Neutrophil (primary cell): Measurements from ENCODE around the gene RWDD3.

Source experiments
- H3K27ac ChIP-seq: fragments of 200-600 bp; sonication (generic); 2 replicates; pipeline ENCODE4 v1.5.1; 2016; ENCODE audit warnings: mild to moderate bottlenecking, moderate library complexity
- H3K27me3 ChIP-seq: fragments of 200-600 bp; sonication (generic); 2 replicates; pipeline ENCODE4 v1.6.0; 2016; ENCODE audit warnings: mild to moderate bottlenecking
- H3K36me3 ChIP-seq: fragments of 200-600 bp; sonication (generic); 2 replicates; pipeline ENCODE4 v1.5.1; 2017
- H3K4me1 ChIP-seq, 2 experiments: fragments of 200-600 bp in 1 of 2; sonication (generic) in 1 of 2; 1 replicate in 1 of 2; 2 replicates in 1 of 2; pipeline versions ENCODE4 v1.5.1 to v1.6.1; 2013 to 2016; ENCODE audit warnings: low read depth in 1 of 2, low read length in 1 of 2, mild to moderate bottlenecking in 1 of 2, moderate library complexity in 1 of 2; ENCODE audit not compliant: control insufficient read depth in 1 of 2, insufficient read depth in 1 of 2
- H3K4me3 ChIP-seq, 2 experiments: fragments of 200-600 bp in 1 of 2; sonication (generic) in 1 of 2; 1 replicate in 1 of 2; 2 replicates in 1 of 2; pipeline ENCODE4 v1.5.1; 2013 to 2016; ENCODE audit warnings: low read depth in 1 of 2, low read length in 1 of 2, mild to moderate bottlenecking in 1 of 2, moderate library complexity in 1 of 2
- H3K9me3 ChIP-seq: fragments of 200-600 bp; sonication (generic); 2 replicates; pipeline ENCODE4 v1.5.1; 2016
- CTCF ChIP-seq: fragments of 200-600 bp; sonication (generic); IDR thresholded peaks from 2 replicates; pipeline ENCODE4 v1.5.1; 2016; ENCODE audit warnings: antibody characterized with exemption

The RWDD3 gene

GRCh38 chr1:95233737-95234500, at the start of gene RWDD3:
Gene RWDD3 (plus strand): TSS chr1:95234210. CDS start chr1:95234231, 21 bp downstream.
- H3K4me3 ChIP-seq = peak within 1 kb of the TSS; percentile 76 to 80
- peaks cover 45% of the 10 kb centered on the region for H3K27me3 ChIP-seq
- peak within 1 kb of the TSS; percentile 71 for H3K27ac ChIP-seq
- peak; percentile 99 for TF ChIP-seq CTCF
- peaks cover 12 to 18% of the 10 kb centered on the region in 2 experiments for H3K4me1 ChIP-seq
- no peaks in the 10 kb centered on the region for H3K36me3 ChIP-seq
- H3K9me3 ChIP-seq = no peaks in the 10 kb centered on the region

GRCh38 chr1:95186149-95186548, 47.9 kb upstream of the RWDD3 start:
- H3K9me3 ChIP-seq = no peaks in the 10 kb centered on the region
- no peaks in the 10 kb centered on the region for H3K27me3 ChIP-seq
- no peak overlapping the region for H3K4me3 ChIP-seq
- no peak for TF ChIP-seq CTCF
- no peaks in the 10 kb centered on the region for H3K36me3 ChIP-seq
- H3K4me1 ChIP-seq = no peaks in the 10 kb centered on the region
- no peak overlapping the region for H3K27ac ChIP-seq

GRCh38 chr1:95193591-95193990, 40.4 kb upstream of the RWDD3 start:
- Histone ChIP-seq H3K27ac (no peak overlapping the region), H3K4me1 (no peaks in the 10 kb centered on the region), H3K9me3 (no peaks in the 10 kb centered on the region), H3K36me3 (no peaks in the 10 kb centered on the region), H3K4me3 (no peak overlapping the region), H3K27me3 (no peaks in the 10 kb centered on the region)
- TF ChIP-seq CTCF = no peak

GRCh38 chr1:95195046-95195445, 39.0 kb upstream of the RWDD3 start:
- no peak overlapping the region for H3K27ac ChIP-seq
- no peaks in the 10 kb centered on the region for H3K27me3 ChIP-seq
- no peaks in the 10 kb centered on the region for H3K36me3 ChIP-seq
- no peaks in the 10 kb centered on the region for H3K9me3 ChIP-seq
- H3K4me1 ChIP-seq = no peaks in the 10 kb centered on the region
- no peak overlapping the region for H3K4me3 ChIP-seq
- no peak for TF ChIP-seq CTCF

GRCh38 chr1:95196017-95196416, 38.0 kb upstream of the RWDD3 start:
- Histone ChIP-seq H3K36me3 (no peaks in the 10 kb centered on the region), H3K4me1 (no peaks in the 10 kb centered on the region), H3K4me3 (no peak overlapping the region), H3K27ac (no peak overlapping the region), H3K9me3 (no peaks in the 10 kb centered on the region), H3K27me3 (no peaks in the 10 kb centered on the region)
- no peak for TF ChIP-seq CTCF
